Activated gamma-delta T cell (primary cell): Measurements from ENCODE around the gene DDI2.

Experiments
- DNase-seq: peaks from one replicate; lab custom pipeline; 2025; lab: John Stamatoyannopoulos, UW

Gene DDI2

DNA sequence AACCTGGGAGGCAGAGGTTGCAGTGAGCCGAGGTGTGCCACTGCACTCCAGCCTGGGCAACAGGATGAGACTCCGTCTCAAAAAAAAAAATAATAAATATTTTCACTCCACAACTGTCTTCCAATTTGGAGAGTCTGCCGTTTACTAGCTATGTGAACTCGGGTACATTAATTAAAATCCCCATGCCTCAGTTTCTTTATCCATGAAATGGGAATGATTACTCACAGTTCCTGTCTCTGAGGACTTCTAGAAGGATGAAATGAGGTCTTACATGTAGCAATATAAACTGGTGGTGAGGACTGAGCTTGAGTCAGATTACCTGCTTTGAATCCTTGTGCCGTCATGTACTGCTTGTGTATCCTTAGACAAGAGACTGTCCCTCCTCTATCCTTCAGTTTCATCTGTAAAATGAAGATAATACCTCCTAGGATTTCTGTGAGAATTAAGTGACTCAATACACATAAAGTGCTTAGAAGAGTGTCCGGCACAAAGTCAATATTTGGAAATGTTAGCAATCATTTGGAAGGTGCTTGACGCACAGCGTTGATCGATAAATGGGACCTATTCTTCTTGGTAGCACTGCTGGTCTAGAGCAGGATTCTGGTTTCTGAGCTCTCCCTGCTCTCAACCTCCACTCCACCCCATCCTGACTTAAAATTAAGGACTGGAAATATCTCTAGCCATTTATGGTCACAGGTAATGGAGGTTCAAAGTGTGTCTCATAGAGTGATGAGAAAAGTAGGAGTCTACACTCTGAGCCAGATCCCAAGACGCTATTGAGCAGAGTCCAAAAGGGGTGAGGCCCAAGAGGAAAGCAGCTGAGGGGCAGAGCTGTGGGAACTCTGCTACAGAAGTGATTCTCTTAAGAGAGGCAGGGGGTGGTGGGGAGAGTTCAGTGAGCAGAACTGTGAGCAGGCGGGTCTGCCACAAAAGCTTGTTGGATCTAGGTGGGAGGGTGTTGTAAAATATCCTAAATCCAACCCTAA lies 11.6 kb upstream of the DDI2 start:
- no peak for DNase-seq

GRCh38 chr1:15609631-15610030 lies 7.6 kb upstream of the DDI2 start:
- no peak for DNase-seq

DNA sequence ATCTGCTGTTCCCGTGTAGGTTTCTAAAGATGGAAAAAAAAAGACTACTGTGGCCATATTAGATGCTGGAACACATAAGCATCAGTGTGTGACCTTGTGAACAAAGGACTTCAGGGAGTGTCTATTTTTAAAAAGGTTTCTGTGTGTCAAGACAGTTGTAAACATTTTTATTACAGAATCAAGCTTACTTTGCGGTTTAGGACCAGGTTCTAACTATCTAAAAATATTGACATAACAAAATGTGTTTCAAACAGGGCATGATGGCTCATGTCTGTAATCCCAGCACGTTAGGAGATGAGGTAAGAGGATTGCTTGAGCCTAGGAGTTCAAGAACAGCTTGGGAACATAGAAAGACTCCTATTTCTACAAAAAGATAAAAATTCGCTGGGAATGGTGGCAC lies 7.1 kb upstream of the DDI2 start:
- DNase-seq: no peak

- DNase-seq: no peak
Observed at GRCh38 chr1:15616373-15617172, 685 bp upstream of the DDI2 start.

- DNase-seq: no peak
Observed at GRCh38 chr1:15618077-15618654, 908 bp downstream of the DDI2 start.

DNA sequence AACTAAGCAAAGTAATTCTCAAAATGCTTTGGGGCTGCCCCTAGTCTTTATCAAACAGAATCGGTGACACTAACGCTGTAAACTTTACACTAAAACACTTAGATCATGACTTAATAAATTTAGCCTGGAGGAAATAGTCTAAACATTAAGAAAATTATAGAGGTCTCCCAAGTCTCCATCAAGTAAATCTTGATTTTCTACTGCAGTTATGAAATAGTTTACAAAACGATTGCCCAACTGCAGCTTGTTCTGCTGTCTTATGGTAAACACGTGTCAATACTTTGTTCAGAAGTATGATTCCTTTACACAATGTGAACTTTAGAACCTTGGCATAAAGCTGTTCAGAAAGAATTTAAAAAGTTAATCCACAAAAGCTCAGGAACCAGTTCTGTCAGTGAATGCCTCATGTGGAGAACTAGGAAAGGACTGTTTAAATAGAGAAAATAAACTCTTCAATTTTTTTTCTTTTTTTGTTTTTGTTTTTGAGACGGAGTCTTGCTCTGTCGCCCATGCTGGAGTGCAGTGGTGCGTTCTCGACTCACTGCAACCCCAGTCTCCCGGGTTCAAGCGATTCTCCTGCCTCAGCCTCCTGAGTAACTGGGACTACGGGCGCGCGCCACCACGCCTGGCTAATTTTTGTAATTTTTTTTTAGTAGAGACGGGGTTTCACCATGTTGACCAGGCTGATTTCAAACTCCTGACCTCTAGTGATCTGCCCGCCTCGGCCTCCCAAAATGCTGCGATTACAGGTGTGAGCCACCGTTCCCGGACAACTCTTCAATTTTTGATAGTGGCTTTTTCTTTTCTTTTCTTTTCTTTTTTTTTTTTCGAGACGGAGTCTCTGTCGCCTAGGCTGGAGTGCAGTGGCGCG lies 1.6 kb downstream of the DDI2 start:
- DNase-seq: no peak

DNA sequence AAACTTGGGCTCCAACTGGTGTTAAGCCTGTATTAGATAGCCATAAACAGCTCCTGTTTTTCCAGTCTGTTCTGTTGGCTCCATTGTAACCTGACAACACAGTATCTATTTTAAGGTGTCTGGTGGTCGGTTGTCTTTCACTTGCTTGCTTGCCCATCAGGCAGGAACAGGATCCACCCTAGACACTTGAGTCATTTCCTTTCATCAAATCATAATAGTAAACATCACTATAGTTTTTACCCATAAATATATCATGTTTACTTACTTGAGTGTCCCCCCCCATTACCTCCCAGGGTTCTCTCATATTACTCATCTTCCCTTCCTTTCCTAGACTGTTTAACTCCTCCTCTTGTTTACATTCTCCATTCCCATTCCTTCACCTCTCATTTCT lies 2.9 kb downstream of the DDI2 start:
- DNase-seq: no peak

GRCh38 chr1:15620902-15621682 lies 3.8 kb downstream of the DDI2 start:
- DNase-seq: no peak

DNA sequence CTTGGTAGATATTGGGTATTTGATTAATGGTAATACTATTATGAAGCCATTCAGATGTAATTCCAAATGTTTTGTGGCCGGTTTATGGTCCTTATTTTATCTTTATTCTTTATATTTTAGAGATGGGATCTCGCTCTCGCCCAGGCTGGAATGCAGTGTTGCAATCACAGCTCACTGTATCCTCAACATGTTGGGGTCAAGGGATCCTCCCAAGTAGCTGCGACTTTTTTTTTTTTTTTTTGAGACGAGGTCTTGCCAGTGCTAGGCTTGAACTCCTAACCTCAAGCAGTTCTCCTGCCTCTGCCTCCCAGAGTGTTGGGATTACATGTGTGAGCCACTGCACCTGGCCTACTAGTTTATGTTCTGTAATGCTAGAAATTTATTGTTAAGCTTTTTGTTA lies 4.7 kb downstream of the DDI2 start:
- no peak for DNase-seq

DNA sequence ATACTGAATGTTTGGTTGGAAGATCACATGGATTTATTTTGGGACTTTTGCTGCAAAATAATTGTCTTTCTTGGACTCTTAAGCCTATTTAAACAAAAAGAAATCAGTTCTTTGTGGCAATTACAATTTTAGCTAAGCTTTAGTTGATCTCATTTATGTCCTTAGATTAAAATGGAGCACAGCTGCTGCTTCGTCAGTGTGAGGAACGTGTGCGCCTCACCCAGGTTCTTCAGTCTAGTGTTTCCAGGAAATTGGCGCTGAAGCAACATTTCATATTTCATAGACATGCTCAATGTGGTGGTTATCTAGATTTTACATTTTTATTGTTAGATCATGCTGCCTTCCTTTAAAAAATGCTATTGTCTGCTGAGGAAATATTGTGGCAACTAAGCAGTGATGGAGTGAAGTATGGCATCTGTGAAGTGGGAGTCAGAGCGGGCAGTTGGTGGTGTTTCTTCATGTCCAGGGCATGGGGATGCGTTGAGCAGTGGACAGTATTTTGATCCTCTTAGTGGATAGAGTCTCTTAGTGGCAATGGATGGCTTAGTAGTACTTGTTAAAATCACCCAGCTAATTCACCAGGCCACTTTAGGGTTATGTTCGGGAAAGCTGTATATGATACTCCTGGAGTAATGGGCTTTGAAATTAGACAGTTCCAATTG lies 5.6 kb downstream of the DDI2 start:
- DNase-seq: no peak

DNA sequence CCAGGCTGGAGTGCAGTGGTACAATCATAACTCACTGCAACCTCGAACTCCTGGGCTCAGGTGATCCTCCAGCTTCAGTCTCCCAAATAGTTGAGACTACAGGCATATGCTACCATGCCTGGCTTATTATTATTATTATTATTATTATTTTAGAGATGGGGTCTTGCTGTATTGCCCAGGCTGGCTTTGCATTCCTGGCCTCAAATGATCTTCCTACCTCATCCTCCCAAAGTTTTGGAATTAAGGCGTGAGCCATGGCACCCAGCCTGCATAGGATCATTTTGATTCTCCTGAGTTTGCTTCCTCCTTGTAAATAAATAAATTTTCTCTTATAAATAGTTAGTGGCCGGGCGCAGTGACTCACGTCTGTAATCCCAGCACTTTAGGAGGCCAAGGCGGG lies 6.2 kb downstream of the DDI2 start:
- DNase-seq: no peak

- DNase-seq: no peak
Observed at GRCh38 chr1:15624133-15624714, 7.0 kb downstream of the DDI2 start.

GRCh38 chr1:15625056-15625917 lies 8.0 kb downstream of the DDI2 start:
- no peak for DNase-seq

DNA sequence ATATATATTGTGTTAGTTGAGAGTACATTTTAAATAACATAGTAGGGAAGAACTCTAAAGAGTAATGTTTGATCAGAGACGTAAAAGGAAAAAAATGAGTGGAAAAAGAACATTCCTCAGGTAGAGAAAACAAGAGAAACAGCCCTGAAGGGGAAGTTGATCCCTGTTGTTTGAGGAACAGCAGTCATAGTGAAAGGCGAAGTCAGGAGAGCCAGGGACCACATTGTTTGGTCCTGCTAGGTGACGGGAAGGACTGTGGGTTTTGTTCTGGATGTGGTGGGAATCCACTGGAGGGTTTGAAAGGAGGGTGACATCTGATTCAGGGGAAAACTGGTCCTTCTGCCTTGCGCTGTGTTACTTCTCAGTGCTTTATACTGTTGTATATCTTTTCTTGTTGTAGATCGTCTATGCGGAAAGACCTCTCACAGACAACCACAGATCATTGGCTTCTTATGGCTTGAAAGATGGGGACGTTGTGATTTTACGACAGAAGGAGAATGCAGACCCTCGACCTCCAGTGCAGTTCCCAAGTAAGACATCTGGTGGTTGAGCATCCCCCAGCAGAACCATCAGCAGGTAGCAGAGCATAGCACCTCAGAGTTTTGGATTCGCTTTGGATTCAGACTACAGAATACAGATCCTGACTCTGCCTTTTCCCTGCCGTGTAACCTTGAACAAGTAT lies 9.2 kb downstream of the DDI2 start:
- no peak for DNase-seq

- no peak for DNase-seq
Observed at GRCh38 chr1:15627343-15627988, 10.2 kb downstream of the DDI2 start.

- no peak for DNase-seq
Observed at GRCh38 chr1:15628003-15628402, 10.7 kb downstream of the DDI2 start.

- DNase-seq: no peak
Observed at GRCh38 chr1:15633756-15634420, 16.6 kb downstream of the DDI2 start.
